Kidney epithelial cell (primary cell): ENCODE results near the gene ME2. TPM values are rescaled to one million over a fixed set of nuclear protein-coding genes. Genes with fewer than 3 reads are reported as not detected.

Source experiments
- DNase-seq: peaks from one replicate; pipeline ENCODE4 v3.0.0-alpha.2; 2010; ENCODE audit warnings: low read depth
- H3K27me3 ChIP-seq: 2 replicates; pipeline ENCODE4 v1.6.0; 2011; ENCODE audit warnings: low read length; ENCODE audit not compliant: control insufficient read depth, insufficient read depth
- H3K36me3 ChIP-seq: 2 replicates; pipeline ENCODE4 v1.5.1; 2011; ENCODE audit warnings: low read length; ENCODE audit not compliant: control insufficient read depth, insufficient read depth
- H3K4me3 ChIP-seq: 2 replicates; pipeline ENCODE4 v1.5.1; 2011; ENCODE audit warnings: low read depth, mild to moderate bottlenecking, control low read depth, low read length
- total RNA-seq: library from RNA; depleted of rRNA; stranded (reverse); fragments of >200 nt; gene quantifications from 2 replicates; pipeline ENCODE4 v1.2.3, GENCODE V29; 2015
- TF ChIP-seq, protein P1 (sequence below): IDR thresholded peaks from 2 replicates; pipeline ENCODE4 v1.5.1; 2011; ENCODE audit warnings: mild to moderate bottlenecking, moderate library complexity, low read length, control low read depth, inconsistent platforms; ENCODE audit not compliant: insufficient read depth, poor library complexity, severe bottlenecking

ME2 gene
- total RNA-seq, 1 donor from 2014 or later = 72.4 TPM

DNA sequence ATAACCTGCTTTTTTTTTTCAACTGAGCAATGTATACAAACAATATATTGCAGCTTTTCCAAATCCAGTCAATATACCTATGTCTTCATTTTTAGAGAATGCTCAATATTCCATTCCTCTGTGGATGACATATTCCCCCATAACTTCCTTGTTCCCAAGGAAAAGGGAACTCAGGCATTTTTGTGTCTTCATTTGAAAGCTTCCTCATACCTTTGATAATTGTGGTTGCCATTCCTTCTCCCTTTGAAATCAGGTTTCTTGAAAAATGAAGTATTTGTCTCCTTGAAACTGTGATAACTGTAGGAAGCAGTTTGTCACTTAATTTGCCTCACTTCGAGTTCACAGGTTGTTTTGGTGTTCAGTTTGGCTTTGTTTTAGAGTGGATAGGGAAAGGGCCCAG, 102.5 kb downstream of the ME2 start:
- TF ChIP-seq, protein P1, sequence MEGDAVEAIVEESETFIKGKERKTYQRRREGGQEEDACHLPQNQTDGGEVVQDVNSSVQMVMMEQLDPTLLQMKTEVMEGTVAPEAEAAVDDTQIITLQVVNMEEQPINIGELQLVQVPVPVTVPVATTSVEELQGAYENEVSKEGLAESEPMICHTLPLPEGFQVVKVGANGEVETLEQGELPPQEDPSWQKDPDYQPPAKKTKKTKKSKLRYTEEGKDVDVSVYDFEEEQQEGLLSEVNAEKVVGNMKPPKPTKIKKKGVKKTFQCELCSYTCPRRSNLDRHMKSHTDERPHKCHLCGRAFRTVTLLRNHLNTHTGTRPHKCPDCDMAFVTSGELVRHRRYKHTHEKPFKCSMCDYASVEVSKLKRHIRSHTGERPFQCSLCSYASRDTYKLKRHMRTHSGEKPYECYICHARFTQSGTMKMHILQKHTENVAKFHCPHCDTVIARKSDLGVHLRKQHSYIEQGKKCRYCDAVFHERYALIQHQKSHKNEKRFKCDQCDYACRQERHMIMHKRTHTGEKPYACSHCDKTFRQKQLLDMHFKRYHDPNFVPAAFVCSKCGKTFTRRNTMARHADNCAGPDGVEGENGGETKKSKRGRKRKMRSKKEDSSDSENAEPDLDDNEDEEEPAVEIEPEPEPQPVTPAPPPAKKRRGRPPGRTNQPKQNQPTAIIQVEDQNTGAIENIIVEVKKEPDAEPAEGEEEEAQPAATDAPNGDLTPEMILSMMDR = no peak
- H3K27me3 ChIP-seq = no peaks in the 10 kb centered on the region
- no peak for DNase-seq
- H3K4me3 ChIP-seq = no peak overlapping the region
- H3K36me3 ChIP-seq = peaks cover 1% of the 10 kb centered on the region

GRCh38 chr18:50982086-50982801, 103.3 kb downstream of the ME2 start:
- no peak for DNase-seq
- H3K27me3 ChIP-seq = no peaks in the 10 kb centered on the region
- no peak overlapping the region for H3K4me3 ChIP-seq
- H3K36me3 ChIP-seq = peaks cover 1% of the 10 kb centered on the region
- TF ChIP-seq, protein P1 = no peak

DNA sequence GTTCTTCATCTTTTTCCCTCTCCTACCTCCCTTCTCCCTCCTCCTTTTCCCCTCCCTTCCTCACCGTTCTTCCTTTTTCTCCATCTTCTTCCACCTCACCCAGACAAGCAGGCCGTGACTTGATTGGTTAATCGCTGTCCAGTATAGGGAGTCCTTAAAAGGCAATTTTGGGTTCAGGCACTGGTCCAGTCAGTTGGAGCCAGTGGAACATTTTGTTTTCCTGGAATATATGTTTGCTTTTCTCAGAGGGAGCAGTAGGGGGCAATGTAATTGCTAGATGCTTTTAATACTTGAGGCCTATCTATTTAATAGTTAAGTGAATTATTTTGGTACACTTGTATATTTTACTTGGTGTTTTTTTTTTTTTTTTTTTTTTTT, 103.9 kb downstream of the ME2 start:
- TF ChIP-seq, protein P1 = no peak
- H3K36me3 ChIP-seq = peaks cover 1% of the 10 kb centered on the region
- no peak for DNase-seq
- H3K4me3 ChIP-seq = no peak overlapping the region
- no peaks in the 10 kb centered on the region for H3K27me3 ChIP-seq

DNA sequence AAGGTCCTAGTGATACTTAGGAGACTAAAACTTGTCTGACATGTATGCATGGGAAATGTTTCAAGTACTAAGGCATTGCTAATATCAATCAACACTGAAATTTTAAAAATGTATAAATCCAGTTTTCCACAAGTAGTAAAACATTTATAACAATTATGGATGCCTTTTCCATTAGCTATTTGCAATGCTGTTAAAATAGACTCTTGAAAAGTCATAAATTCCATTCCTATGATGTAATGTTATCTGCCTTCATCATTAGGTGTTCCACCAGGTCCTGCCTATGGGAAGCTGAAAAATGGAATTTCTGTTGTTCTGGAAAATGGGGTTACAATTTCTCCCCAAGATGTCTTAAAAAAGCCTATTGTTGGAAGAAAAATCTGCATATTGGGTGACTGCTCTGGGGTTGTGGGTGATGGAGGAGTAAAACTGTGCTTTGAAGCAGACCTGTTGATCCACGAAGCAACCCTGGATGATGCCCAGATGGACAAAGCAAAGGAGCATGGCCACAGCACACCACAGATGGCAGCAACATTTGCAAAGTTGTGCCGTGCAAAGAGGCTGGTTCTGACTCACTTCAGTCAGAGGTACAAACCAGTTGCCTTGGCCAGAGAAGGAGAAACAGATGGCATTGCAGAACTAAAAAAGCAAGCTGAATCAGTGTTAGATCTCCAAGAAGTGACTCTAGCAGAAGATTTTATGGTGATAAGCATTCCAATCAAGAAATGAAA, 107.6 kb downstream of the ME2 start:
- no peaks in the 10 kb centered on the region for H3K27me3 ChIP-seq
- H3K36me3 ChIP-seq = no peaks in the 10 kb centered on the region
- no peak for DNase-seq
- no peak overlapping the region for H3K4me3 ChIP-seq
- TF ChIP-seq, protein P1 = no peak

- TF ChIP-seq, protein P1 = no peak
- H3K36me3 ChIP-seq = no peaks in the 10 kb centered on the region
- H3K27me3 ChIP-seq = no peaks in the 10 kb centered on the region
- DNase-seq = no peak
- no peak overlapping the region for H3K4me3 ChIP-seq
Observed at GRCh38 chr18:50987261-50987660, 108.3 kb downstream of the ME2 start.
